DND-41 (cell line): Measurements from ENCODE around the gene ZIC4.

Source experiments
- ATAC-seq: fragments of 200-7000 bp; cut with Tn5 transposase; 3 replicates; pipeline ENCODE4 v1.9.1; 2021; ENCODE audit warnings: low read depth; ENCODE audit not compliant: insufficient read depth
- DNase-seq: peaks from one replicate; pipeline ENCODE4 v3.0.0-alpha.2; 2020
- H2AFZ ChIP-seq: 2 replicates; pipeline ENCODE4 v1.6.0; 2012; ENCODE audit warnings: low read depth, low read length
- H3K27ac ChIP-seq: 2 replicates; pipeline ENCODE4 v1.5.1; 2012; ENCODE audit warnings: low read length, inconsistent platforms
- H3K27me3 ChIP-seq: fragments of 200-600 bp; sonication (generic); 2 replicates; pipeline ENCODE4 v1.6.0; 2012; ENCODE audit warnings: low read length, mild to moderate bottlenecking, inconsistent platforms; ENCODE audit not compliant: insufficient read depth, poor library complexity
- H3K36me3 ChIP-seq: 2 replicates; pipeline ENCODE4 v1.5.1; 2012; ENCODE audit warnings: low read length, inconsistent platforms; ENCODE audit not compliant: insufficient read depth
- H3K4me1 ChIP-seq: 2 replicates; pipeline ENCODE4 v1.5.1; 2012; ENCODE audit warnings: mild to moderate bottlenecking, low read length; ENCODE audit not compliant: insufficient read depth
- H3K4me2 ChIP-seq: 2 replicates; pipeline ENCODE4 v1.6.0; 2012; ENCODE audit warnings: mild to moderate bottlenecking, moderate library complexity, low read length, inconsistent platforms; ENCODE audit not compliant: insufficient read depth
- H3K4me3 ChIP-seq, 2 experiments: fragments of 200-600 bp in 1 of 2; shearing (Covaris generic) in 1 of 2; 2 replicates each; pipeline ENCODE4 v1.5.1; 2012 to 2016; ENCODE audit warnings: inconsistent platforms in 2 of 2, low read length in 2 of 2, mild to moderate bottlenecking in 2 of 2, low read depth in 1 of 2, moderate library complexity in 1 of 2
- H3K79me2 ChIP-seq: 2 replicates; pipeline ENCODE4 v1.6.0; 2012; ENCODE audit warnings: low read length, inconsistent platforms; ENCODE audit not compliant: insufficient read depth
- H3K9ac ChIP-seq: 2 replicates; pipeline ENCODE4 v1.6.0; 2012; ENCODE audit warnings: low read depth, mild to moderate bottlenecking, inconsistent platforms, low read length, moderate library complexity
- H3K9me3 ChIP-seq: 2 replicates; pipeline ENCODE4 v1.5.1; 2012; ENCODE audit warnings: low read length, moderate library complexity, mild to moderate bottlenecking, inconsistent platforms; ENCODE audit not compliant: insufficient read depth, severe bottlenecking
- H4K20me1 ChIP-seq: 2 replicates; pipeline ENCODE4 v1.6.0; 2012; ENCODE audit warnings: low read length; ENCODE audit not compliant: insufficient read depth
- CTCF ChIP-seq: IDR thresholded peaks from 2 replicates; pipeline ENCODE4 v1.5.1; 2012; ENCODE audit warnings: borderline replicate concordance, low read length, moderate library complexity, mild to moderate bottlenecking; ENCODE audit not compliant: poor library complexity, severe bottlenecking; ENCODE audit errors: extremely low read depth
- EZH2 ChIP-seq: IDR thresholded peaks from 3 replicates; pipeline ENCODE4 v1.6.1; 2012; ENCODE audit warnings: borderline replicate concordance, low read depth, mild to moderate bottlenecking, moderate library complexity, low read length, inconsistent platforms; ENCODE audit not compliant: severe bottlenecking

The ZIC4 gene

GRCh38 chr3:147364771-147365170 is 41.6 kb downstream of the ZIC4 start:
- peaks cover 16% of the 10 kb centered on the region for H3K4me1 ChIP-seq
- no peaks in the 10 kb centered on the region for H3K79me2 ChIP-seq
- H4K20me1 ChIP-seq, result no peaks in the 10 kb centered on the region
- no peaks in the 10 kb centered on the region for H3K27me3 ChIP-seq
- no peak overlapping the region for H3K4me3 ChIP-seq
- H3K27ac ChIP-seq, result no peak overlapping the region
- no peak overlapping the region for H3K9ac ChIP-seq
- TF ChIP-seq EZH2 (no peak), CTCF (no peak)
- no peak overlapping the region for H3K4me2 ChIP-seq
- H3K9me3 ChIP-seq, result no peaks in the 10 kb centered on the region
- H3K36me3 ChIP-seq, result no peaks in the 10 kb centered on the region
- DNase-seq, result no peak
- no peak for ATAC-seq
- no peak overlapping the region; the same call in 1 of the 2 replicates for H2AFZ ChIP-seq

- peak; percentile 63 for DNase-seq
- no peaks in the 10 kb centered on the region for H3K9me3 ChIP-seq
- H4K20me1 ChIP-seq, result no peaks in the 10 kb centered on the region
- peak overlapping the region; percentile 10 to 52; a peak in 3 of 4 replicates for H3K4me3 ChIP-seq
- H3K27me3 ChIP-seq, result no peaks in the 10 kb centered on the region
- ATAC-seq, result peak; percentile 71
- no peaks in the 10 kb centered on the region for H3K79me2 ChIP-seq
- H3K9ac ChIP-seq, result peak overlapping the region; percentile 46; the same call in 1 of the 2 replicates
- TF ChIP-seq CTCF (peak; percentile 57), EZH2 (no peak)
- peak overlapping the region; percentile 67 for H2AFZ ChIP-seq
- no peaks in the 10 kb centered on the region for H3K36me3 ChIP-seq
- peaks cover 16% of the 10 kb centered on the region for H3K4me1 ChIP-seq
- peak overlapping the region; percentile 58 for H3K27ac ChIP-seq
- H3K4me2 ChIP-seq, result peak overlapping the region; percentile 65
Observed at GRCh38 chr3:147361454-147362420, 44.6 kb downstream of the ZIC4 start.

GRCh38 chr3:147360646-147361453 is 45.5 kb downstream of the ZIC4 start:
- Histone ChIP-seq H2AFZ (peak overlapping the region; percentile 67), H3K4me2 (peak overlapping the region; percentile 65), H3K9me3 (no peaks in the 10 kb centered on the region), H3K4me1 (peaks cover 16% of the 10 kb centered on the region), H3K27ac (peak overlapping the region; percentile 58), H3K9ac (peak overlapping the region; percentile 46), H4K20me1 (no peaks in the 10 kb centered on the region), H3K4me3 (peak overlapping the region; percentile 10 to 52; a peak in 3 of 4 replicates), H3K27me3 (no peaks in the 10 kb centered on the region), H3K79me2 (no peaks in the 10 kb centered on the region), H3K36me3 (no peaks in the 10 kb centered on the region)
- ATAC-seq, result peak; percentile 90
- DNase-seq, result peak; percentile 64
- TF ChIP-seq CTCF (no peak), EZH2 (no peak)
